ENCODE measurements around the gene PRELP.
"Not testable (repeated sequence)": the region's sequence is repeated elsewhere in the genome, so short reads cannot be mapped to it uniquely, and the experiment has no call there.

PRELP gene
- 0 reads per million in 2 donors for total RNA-seq

DNA sequence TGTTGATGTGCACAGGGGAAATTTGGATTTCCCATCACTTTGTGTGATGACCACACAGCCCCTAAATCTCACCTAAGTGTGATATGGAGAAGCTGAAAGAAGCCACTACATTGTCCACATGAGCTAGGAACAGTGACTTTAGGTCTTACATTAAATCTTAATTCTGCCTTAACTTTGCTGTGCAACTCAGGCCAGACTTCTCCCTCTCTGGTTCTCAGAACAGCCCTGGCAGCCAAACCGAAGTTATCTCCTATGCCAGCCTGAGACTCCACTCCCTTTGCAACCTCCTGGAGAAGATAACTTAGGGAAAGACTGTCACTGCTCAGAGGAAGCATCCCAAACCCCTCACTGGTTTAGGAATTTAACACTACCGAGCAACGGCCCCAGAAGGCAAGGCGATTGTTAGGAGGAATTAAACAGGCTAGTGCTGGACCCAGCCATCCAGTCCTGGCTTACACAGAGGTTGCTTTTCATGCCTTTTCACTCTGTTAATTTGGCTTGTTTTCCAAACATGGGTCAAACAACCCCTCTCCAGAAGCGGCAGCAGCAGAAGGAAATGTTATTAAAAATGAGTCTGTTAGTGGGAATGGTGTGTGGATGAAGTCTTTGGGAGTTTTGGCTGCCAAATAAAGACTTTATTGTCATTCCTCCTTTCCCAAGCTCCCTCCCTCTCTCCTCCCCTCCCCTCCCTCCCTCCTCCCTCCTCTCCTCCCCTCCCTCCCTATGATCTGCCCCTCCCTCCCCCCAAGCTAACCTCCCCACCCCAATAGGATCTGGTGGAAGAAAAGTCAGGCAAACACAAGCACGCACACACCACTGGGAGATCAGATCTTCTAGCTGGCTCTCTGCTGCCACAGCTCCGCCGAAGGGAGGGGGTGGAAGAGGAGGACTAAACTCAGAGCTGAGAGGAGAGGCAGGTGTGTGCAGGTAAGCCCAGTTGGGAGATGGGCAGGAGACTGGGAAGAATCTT lies at the start of gene PRELP:
TSS of gene PRELP (plus strand) at position 795 of the 970 bp plus-strand sequence. CDS start 7,379 bp downstream, outside the sequence.
- no peak for DNase-seq

DNA sequence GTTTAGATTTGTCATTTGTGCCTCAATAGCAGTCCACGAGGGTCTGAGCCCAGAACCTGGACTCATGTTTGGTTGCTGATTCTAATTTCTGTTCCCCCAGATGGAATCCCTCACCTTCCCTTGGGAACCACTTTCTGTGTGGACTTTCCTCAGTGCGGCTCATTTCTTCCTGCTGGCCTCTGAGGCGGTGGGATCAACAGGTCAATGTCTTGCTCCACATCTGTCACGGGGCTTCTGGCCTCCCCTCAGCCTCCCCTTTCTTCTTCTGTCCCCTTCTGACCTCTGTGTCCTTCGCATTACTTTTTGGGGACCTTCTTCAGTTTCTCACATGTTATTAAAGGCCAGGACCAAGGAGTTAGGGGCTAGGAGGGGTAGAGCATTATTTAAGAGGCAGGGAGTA lies 49.2 kb upstream of the PRELP start:
- no peak for DNase-seq

DNA sequence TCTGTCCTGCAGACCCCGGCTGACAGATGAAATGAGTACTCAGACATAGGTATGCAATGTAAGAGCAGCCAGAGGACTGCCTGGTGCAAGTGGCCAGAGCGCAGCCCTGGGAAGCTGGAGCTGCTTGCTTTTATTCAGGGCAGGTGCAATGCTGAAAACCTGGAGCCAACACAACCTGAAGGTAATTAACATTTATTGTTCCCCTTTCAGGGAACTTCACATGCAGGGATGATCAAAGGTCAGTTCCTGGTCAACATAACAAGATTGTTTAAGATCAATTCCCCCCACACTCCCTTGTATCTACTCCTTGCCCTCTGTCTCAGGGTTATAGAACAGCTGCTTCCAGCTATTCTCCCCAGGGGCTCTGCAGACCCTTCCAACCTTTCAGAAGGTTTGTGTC lies 48.7 kb upstream of the PRELP start:
- no peak for DNase-seq

DNA sequence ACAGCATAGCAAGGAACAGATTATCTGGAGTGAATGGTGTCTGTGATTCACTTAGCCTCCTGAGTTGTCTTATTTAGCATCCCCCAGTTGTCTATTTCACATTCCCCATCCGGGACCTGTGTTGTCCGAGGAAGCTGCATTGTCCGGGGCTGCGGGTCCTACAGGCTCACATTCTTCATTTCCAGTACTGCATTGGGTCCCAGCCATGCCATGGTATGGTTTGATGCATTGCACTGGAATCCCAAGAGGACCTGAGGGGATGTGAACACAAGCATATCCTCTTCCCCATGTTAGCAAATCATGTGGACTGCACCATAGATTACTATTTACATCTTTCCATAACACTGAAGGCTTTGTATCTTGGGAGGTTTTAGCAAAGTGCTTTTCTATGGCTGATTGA lies 48.2 kb upstream of the PRELP start:
- DNase-seq, result no peak

DNA sequence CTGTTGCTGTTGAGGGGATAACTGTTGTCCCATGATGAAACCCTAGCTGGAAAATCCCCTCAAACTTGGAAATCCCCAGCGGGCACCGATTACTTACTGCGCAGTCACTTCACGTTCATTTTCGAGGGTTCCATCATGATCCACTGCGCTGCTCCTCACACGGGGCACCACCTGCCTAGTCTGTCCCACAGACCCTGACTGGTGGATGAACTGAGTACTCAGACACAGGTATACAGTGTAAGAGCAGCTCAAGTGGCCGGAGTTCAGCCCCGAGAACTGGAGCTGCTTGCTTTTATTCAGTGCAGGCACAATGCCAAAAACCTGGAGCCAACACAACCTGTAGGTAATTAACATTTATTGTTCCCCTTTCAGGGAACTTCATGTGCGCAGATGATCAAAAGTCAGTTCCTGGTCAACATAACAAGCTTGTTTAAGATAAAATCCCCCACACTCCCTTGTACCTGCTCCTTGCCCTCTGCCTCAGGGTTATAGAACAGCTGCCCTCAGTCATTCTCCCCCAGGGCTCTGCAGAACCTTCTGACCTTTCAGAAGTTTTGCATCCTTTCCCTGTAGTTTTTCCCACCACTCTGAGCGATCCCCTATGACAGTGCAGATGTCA lies 46.5 kb upstream of the PRELP start:
- no peak for DNase-seq

DNA sequence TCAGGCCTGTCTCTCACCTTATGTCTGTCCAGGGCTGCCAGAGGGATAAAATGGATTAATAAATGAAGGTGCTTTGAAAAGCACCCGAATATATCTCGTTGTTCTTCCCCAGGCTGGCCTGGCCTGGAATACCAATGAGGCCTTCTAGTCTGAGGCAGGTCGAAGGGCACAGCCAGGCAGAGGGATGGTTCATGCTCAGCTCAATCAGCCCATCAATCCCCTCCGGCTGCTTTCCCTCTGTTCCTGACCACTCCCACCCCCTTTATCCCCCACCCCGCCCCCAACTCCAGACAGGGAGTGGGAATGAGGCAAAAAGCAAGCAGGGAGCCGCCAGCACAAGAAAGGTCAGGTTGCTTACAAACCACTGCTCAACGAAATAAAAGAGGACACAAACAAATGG lies 40.0 kb upstream of the PRELP start:
- DNase-seq, result no peak

DNA sequence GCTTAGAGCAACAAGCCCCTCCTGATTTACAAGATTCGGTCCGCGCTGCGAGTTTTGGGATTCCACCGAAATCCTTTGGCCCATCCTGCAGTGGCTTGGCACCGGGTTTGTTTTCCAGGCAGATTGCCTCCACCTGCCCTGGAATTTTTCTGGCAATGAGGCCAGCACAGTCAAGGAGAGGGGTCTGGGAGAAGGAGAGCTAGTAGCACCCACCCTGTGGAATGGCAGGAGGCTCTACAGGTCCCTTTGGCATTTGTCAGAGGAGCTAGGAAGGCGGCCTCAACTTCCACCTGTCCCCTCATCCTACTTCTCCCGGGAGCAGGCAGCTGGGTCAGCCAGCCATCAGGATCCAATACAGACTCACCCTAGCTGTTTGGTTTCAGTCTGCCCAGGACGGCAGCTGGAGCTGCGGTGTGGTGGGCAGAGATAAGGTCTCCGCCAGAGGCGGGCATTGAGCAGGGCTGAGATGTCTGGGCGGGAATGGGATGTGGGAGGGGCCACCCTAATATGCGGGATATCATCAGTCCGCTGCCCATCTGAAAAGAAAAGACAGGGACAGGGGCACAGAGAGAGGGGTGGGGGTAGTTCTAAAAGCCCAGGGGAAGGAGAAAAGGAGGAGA lies 37.8 kb upstream of the PRELP start:
- DNase-seq, result no peak

DNA sequence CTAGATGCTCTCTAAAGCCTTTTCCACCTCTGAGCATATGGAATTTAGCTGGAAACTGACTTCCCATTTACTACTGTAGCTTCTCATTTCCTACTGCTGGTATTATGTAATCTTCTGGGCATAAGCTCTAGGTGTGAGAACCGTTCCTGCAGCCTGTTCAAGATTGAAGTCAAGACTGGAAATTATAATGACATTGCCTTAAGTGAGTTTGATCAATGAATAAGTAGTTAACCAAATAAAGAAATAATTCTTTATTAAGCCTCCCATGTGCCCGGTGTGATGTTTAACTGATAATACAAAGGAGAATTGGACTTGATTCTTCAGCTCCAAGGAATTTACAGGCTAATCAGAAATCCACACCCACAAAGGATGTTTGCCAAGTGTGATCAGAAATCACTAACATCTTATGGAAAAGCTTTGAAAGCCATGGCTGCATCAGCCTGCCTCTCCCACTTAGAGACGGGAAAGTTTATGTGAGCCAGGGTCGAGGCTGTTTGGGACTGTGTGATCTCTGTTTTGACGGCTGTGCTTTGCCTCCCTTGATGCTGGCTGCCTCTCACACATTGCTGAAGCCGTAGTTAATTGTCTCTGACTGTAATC lies 36.4 kb upstream of the PRELP start:
- DNase-seq, result no peak

DNA sequence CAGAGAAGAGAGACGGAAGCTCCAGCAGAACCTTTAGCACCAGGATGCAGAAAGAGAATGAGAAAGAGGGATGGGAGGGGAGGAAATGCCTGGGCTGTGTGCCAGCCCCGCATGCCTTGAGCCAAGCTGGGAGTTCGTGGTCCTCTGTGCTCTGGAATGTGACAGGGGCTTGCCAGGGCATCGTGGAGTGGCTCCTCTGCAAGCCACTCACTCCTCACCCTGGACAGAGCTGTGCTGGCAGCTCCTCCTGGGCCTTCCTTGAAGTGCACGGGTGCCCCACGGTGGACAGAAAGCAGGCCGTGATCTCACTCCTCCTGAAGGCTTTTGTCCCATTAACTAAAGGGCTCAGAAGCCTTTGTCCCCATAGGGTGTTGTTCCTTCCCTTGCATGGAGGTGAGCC lies 34.8 kb upstream of the PRELP start:
- DNase-seq, result no peak

DNA sequence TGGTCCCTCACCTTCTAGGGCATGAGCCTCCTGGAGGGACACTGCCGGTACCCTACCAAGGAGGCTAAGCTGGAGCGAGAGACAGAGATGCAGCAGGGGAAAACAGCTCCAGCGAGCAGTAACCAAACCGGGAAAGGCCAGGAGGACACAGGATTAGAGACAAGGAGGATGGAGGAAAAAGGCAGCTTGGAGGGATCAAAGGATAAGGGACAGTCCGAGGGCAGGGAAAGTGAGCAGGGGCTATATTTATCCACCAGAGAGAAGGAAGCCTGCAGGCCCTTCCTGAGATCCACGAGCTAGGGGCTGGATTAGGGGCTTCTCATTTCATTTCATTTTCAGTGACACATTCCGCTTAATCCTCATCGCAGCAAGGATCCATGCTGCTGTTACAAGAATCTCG lies 33.8 kb upstream of the PRELP start:
- no peak for DNase-seq

DNA sequence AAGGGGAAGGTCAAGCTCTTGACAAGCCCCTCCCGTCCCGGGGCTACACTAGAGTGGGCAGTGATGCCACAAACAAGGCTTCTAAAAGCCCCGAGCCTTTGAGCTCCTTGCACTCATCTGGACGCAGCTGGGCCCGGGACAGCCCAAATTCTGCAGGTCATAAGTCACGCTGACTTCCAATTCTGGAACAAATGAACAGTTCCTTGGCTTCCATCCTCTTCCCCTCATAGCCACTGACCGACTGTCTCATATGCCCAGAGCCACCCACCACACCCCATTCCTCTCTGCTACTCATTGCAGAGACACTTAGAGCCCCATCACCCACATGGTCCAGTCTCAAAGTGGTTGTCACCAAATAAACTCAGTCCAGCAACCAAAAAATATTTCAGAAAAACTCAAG lies 32.8 kb upstream of the PRELP start:
- no peak for DNase-seq

DNA sequence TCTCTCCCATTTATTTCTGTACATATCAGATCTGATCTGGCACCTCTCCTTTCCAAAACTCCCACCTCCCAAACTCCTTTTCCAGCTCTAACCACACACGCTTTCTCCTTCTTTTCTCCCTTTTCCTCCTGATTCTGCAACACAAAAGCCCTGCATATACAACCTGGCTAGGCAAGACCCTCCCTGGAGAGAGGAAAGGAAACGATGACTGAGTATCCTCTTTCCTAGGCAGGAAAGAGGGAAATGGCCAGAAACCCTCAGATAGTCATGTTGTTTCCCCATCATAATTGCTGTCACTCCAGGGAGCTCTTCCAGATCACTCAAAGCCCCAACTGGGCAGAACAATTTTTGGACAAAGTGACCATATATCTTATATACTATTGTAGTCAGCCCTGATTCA lies 32.3 kb upstream of the PRELP start:
- DNase-seq, result no peak

DNA sequence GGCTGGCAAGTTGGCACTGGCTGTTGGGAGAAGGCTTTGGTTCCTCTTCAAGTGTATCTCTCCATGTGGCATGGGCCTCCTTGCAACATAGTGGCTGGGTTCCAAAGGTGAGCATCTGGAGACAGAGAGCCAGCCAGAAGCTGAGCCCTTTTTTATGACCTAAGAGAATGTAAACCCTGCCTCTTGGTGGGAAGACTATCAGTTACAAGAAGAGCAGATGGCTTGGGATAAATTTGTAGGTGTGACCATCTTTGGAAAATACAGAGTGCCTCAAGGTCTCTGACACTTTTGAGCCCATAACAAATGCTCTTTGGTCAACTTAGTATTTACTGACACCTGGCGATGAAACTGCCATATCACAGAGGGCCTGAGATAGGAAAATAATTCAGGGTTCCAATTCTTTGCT lies 31.4 kb upstream of the PRELP start:
- no peak for DNase-seq

DNA sequence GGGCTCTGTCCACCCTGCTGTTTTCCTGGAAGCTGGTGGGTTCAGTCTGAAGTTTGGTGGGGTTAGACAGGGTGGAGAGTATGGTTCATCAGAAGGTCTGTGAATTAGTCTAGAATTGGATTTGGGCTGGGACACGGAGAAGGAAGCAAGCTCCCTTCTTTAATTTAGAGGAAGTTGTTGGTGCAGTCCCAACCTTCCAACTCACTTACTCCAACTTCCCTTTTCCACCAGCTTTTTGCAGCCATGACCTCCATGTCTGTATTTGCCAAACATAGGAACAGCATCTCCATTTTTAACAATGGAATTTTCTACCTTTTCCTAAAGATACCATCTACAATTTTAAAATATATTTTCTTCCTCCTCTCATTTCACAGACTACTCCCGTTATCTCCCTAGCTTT lies 28.5 kb upstream of the PRELP start:
- no peak for DNase-seq

DNA sequence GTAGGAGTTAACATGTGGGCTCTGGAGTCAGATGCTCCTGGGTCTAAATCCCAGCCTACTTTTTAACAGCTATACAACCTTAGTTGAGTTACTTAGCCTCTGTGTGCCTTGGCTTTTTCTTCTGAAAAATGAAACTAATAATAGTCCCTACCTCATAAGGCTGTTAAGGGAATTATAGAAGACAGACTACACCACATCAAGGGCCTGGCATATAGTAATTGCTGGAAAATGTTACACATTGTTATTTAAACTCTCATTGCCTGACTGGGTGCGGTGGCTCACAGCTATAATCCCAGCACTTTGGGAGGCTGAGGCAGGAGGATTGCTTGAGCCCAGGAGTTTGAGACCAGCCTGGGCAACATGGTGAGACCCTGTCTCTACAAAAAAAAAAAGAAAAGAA lies 28.0 kb upstream of the PRELP start:
- not testable (repeated sequence) for DNase-seq

DNA sequence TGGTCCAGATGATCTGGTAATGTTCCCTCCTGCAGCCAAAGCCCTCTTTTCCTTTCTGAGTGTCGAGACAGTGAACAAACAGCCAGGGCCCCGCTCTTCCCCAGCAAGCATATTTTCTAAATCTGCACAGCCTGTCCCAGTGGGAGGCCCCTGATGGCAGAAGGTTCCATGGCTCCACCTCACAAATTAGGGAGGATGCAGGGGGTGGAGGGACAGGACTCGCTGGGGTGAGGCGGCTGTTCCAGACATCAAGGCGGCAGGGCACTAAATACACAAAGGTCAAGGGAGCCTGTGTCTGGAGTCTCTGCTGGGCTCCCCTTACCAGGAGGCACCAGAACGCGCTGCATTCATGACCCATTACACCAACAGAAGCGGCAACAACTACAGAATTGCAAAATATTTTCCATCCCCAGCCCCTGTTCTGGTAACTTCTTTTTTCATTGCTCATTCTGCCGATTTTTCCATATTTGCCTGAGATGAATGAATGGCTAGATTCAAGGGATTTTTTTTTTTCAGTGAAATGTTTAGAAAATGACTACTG lies 27.0 kb upstream of the PRELP start:
- no peak for DNase-seq

DNA sequence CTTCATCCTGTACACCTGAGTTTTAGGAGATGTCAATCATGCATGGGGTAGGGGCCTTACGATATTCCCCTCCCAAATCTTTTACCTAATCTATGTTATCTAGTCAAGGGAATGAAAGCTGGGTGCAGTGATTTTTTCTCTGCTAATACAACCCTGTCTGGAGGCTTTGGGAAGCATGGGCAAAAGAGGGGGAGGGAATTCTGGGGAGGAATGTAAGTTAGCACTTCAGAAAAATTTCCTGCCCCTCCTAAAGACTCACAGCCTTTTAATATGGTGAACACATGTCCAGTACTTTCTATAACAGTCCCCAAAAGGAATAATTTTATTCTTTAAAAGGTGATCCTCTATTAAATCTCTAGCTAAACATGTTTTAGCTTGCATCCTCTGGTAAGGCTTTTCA lies 25.6 kb upstream of the PRELP start:
- no peak for DNase-seq

DNA sequence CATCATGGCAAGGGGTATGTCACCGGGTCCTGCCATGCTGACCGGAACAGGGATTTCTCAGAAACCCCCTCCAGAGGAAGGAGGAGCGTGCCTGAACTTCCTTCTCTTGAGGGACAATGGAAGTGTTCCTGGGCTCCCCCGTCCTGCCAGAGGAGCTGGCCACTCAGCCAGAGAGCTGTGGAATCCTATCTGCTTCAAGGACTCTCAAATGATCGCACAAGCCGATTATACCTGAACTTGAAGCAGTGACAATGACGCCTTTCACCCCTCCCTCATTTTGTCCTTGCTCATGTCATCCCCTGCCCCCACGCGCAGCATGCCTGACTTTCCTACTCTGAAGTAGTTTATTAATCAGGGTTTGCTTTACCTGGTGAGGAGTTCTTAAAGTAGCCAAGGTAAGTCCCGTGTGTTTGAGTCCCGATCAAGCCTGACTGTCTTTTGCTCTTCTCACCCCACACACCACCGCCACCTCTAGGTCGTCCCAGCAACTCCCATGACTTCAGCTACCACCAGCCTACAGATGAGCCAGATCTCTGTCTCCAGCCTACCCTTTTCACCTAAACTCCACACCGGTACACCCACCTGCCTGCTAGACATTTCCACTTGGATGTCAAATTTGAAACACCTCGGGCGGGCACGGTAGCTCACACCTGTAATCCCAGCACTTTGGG lies 25.0 kb upstream of the PRELP start:
- DNase-seq, result no peak

DNA sequence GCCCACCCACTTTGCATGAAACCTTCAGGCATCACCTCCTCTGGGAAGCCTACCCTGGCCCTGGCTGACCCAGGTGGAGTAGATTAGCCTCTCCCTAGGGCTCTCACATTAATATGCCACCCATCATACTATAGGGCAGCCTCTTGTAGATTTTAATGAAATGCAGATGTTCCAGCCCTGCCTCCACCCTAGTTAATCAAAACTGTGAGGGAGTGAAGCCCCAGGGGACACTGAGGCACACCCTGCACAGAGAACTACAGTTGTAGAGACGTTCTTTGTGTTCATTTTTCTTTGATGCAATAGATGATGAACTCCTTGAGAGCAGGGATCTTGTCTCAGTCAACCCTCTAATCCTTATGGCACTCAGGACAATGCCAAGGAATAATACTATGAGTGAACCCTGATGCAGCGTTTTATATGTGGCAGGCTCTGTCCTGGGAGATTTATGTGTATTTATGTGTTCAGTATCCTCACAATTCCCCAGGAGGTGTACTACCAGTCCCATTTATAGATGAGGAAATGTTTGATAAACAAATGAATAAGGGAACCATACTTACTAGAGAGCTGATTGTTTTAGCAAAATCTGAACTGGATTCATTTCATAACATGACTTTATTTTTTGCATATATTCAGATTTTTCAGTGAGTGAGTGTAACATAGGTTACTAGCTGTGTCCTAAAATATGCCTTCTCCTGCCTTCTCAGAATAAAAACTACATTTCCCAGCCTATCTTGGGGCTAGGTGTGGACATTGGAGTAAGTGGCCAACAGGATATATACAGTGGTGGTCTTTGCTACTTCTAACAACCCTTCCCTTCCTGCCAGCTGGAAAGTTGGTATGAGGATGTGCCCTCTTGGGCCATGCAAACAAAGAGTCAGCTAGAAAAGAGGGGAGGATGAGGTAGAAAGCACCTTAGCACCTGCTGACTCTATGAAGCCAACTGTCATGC lies 23.5 kb upstream of the PRELP start:
- DNase-seq, result no peak

DNA sequence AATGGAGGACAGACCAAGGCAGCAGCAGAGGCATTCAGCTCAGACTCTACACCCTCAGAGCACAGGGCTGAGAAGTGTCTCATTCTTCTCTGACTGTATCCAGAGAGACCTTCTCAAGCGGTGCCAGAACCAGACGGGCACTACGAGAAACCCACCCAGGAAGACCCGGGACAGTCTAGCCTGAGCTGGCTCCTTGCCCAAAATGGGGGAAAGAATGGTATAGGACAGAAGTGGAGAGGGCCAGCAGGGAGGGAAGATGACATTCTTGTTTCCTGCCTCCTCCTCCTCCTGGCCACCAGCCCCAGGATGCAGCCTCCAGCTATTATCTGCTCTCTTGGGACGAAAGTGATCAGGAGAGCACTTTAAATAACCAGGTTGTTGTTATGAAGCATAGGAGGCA lies 22.6 kb upstream of the PRELP start:
- DNase-seq, result no peak

DNA sequence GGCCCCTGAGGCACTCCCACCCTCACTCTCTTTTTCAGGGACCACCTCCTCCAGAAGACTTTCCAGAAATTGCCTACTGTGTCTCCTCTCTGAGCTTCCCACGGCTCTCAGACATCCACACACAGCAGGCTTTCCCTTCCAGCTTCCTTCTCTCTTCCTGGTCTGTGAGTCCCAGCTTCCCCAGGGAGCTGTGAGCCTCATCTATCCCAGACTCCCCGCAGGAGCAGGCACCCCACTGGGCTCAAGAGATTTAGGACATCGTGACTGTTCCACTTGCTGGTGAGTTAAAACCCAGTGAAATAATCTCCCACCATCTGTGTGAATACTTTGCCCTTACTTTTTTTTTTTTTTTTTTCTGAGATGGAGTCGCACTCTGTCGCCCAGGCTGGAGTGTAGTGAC lies 22.0 kb upstream of the PRELP start:
- no peak for DNase-seq
